NCI-H2081 (cell line): ENCODE results near the gene KDM2B.
A peak's percentile ranks its signal among the peaks of the same experiment; 100 is the strongest.

ENCODE experiments used
- DNase-seq, 2 experiments: peaks; one replicate each; lab custom pipeline; 2025; lab: John Stamatoyannopoulos, UW

KDM2B gene

DNA sequence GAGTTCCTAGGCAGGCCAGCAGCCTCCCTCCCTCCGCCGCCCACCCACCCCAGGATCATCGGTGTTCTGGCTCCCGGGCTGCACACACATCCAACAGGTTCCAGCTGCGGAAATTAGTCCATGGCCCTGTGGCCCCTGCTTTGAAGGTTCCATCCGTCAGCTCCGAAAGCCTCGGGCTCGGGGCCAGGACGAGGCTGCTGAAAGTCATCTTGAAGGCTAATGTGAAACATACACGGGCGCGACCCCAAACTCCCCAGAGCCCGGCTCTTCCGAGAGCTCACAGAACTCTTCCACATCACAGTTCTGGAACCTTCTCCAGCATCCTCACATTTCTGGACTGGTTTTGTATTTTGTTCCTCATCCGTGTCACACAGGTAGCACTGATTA is 19.8 kb downstream of the KDM2B start:
- DNase-seq: no peak

GRCh38 chr12:121560392-121561008 is 20.3 kb downstream of the KDM2B start:
- no peak for DNase-seq

DNA sequence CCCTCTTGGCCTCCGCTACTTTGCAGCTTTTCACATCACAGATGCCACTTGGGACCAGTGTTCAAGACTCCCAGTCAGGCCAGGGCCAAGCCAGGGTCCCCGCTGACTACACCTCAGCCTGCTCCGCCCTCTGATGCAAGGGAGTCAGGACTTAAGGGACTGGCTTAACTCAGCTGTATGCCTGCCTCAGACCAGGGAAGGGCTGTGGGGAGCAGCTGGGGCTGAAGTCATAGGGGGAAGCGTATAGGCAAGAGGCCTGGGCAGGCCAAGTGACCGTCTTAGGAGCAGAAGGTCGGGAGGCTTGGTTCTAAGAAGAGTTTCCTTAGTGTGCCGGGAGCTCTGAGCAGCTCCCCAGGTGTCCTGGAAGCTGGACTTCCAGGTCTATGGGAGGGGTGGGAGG is 21.9 kb downstream of the KDM2B start:
- no peak for DNase-seq

DNA sequence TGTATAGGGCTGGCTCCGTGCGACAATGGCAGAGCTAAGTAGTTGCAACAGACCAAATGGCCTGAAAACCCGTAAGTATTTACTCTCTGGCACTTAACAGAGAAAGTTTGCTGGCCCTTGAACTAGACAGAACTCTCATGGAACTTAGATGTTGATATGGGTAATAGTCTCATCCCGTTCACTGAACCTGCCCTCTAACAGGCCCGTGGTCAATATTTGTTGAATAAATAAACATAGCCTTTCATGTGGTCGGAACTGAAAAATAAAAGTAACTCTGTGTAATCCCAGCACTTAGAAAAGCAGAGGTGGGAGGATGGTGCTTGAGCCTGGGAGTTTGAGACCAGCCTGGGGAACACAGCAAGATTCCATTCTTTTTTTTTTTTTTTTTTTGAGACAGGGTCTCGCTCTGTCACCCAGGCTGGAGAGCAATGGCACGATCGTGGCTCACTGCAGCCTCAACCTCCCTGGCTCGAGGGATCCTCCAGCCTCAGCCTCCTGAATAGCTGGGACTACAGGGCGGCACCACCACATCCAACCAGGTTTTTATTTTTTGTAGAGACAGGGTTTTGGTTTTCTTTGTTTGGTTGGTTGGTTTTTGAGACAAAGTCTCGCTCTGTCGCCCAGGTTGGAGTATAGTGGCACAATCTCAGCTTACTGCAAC is 29.7 kb downstream of the KDM2B start:
- no peak for DNase-seq

GRCh38 chr12:121549075-121549474 is 31.7 kb downstream of the KDM2B start:
- no peak for DNase-seq

DNA sequence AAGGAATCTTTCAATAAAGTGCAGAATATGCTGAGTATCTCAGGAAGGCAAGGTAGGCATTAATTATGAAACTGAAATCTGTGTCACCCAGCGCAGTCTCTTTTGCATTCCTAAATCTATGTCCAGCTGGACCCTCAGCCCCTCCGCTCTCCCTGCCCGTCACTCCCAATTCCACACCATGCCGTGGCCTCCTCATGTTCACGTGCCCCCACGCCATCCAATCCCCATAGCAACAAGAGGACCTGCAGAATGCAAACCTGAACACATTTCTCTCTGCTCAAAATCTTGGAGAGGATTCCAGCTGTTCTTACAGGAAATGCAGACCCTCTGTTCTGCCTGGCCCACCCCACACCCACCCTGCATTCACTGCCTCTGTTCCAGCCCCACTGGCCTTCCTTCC is 35.3 kb downstream of the KDM2B start:
- no peak for DNase-seq

DNA sequence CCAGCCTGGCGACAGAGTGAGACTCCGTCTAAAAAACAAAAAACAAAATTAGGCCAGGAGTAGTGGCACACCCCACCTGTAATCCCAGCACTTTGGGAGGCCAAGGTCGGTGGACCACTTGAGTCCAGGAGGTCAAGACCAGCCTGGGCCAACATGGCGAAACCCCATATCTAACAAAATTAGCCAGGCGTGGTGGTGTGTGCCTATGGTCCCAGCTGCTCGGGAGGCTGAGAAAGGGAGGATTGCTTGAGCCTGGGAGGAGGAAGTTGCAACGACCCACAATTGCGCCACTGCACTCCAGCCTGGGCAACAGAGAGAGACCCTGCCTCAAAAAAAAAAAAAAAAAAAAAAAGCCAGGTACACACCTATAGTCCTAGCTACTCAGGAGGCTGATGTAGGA is 37.0 kb downstream of the KDM2B start:
- DNase-seq: no peak

GRCh38 chr12:121539908-121540307 is 40.9 kb downstream of the KDM2B start:
- DNase-seq: no peak

- no peak for DNase-seq
Measured at GRCh38 chr12:121538699-121539061, 42.1 kb downstream of the KDM2B start.

DNA sequence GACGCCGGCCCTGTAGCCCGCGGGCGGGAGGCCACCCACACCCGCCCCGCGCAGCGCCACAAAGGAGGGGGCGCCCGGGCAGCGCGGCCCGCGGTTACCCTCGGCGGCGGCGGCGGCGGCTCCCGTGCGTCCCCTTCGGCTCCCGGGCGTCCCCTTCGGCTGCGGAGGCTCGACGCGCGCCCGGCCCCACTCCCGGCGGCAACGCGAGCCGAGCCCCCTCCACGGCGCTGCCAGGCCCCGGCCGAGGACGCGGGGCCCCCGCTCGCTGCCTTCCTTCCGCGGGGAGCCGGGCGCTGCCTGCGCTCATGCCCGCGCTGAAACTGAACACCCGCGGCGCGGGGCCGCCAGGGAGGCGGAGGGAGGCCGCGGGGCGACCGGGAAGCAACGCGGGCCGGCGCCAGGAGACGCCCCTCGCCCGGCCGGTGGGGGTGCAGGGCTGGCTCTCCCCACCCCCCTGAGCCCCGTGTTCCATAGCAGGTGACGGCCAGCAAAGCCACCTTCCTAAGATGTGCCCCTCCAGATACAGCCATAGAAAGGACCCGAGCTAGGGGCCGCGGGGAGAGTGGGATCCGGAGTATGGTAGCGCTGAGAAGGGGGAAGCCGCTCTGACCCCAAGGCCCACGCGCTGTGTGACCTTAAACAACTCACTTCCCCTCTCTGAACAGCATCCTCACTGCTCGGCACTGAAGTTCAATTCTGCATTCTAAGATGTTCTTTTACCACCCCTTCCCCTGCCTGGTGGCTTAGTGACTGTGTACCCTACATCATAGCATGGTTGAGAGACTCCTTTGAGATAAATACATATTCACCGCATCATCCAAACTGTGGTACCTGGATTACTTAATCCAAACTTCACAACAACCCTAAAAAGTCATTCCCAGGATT is 42.8 kb downstream of the KDM2B start:
- DNase-seq: peak; percentile 5 to 44

DNA sequence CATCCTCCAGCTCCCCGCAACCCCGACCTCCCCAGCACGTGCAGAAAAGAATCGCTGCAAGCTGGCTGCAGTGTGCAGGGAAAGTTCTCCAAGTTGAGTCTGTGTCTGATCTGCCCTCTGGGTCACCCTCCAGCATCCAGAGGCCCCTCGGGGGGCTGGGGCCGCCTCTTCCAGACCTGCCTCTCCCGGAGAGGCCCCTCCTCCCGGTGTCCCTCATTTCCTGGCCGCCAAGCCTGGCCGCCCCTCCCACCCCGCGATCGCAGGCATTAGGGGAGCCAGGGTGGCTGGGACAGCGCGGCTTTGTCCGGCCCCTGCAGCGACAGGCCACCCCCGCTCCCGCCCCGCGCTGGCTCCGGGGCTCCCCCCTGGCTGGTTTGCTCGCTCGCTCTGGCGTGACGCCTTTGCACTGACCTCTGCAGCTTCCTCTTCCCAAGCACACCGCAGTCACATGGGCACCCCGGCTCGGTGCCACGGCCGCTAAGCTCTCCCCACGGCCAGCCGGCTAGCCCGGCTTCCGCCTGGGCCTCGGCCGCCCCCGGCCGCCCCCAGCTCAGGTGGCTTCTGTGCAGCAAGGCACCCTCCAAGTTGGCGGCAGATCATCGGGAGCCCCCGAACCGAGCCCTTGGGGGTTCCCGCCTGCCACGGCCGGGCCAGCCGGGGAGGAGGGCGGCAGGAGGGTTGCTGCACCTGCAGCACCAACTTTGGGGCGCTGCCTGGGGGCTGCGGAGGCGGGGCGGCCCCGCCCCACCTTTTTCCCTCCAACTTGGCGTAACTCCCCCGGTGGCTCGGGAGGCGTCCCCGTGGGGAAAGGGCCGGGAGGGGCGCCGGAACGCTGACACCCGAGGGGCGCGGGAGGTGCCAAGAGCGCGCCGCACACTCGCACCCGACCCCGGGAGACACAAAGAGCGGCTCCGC is 43.7 kb downstream of the KDM2B start:
- DNase-seq: peak; percentile 44 to 83

DNA sequence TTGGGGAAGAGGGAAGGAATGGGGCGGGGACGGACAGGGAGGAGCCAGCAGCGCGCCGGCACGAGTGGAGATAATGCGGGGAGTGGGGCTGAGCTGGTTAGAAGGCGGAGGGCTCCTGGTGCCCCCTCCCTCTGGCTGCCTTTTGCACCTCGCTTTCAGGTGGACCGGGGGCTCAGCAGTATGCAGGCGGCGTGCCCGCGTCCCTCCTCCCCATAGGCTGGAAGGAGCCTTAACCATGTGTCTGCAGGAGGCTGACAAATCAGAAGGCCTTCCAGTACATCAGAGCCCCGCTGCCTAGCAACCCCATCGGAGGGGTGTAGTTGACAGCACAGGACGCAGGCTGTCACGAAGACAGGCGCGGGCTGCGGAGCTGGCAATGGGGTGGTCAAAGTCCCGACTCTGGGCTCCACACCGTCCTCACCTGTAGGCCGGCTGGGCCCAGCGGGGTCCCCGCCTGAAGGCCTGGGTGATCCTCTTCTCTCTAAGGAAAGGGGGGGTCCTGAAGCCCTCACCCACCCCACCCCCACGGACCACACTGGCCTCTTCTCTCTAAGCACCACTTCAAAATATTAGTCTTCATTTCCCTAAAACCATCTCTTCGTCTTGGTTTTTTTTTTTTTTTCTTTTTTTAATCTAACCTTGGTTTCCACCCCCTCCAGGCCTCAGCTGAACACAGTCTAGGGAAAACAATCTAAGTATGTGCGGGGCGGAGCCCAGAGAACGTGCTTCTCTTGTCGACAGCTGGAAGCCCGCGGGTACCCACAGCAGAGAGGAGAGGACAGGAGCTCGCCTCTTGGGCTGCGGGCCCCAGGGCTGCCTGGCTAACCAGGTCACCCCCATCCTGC is 44.5 kb downstream of the KDM2B start:
- peak; percentile 40 to 74 for DNase-seq

- no peak for DNase-seq
Measured at GRCh38 chr12:121535150-121536053, 45.4 kb downstream of the KDM2B start.

DNA sequence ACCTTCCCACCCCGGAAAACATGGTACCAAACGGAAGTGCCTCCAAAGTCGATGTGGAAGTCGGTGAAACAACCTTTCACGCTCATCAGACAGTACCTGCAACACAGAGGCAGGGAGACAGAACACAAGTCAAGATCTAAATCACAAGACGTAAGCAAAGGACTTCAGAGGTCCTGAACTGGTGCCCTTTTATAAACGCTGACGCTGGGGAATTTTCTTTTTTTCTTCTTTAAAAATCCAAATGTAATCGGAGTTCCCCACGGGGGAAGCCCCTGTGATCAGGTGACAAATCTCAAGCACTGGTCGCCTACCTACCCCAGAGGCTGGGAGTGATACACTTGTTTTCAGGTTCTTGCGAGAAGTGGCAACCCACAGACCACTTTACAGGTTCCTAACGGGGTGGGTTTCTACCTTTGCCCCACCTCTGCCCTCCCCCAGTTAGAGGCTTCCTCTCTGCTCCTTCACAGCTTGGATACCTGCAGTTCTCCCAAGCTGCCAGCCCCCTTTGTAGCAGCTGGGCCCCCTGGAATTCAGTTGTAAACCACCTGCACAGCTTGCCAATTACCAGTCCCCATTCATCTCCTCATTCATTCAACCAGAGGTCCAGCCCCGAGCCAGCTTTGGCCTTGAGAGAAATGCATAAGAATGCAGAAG is 46.2 kb downstream of the KDM2B start:
- no peak for DNase-seq

GRCh38 chr12:121533394-121534090 is 47.3 kb downstream of the KDM2B start:
- no peak for DNase-seq

DNA sequence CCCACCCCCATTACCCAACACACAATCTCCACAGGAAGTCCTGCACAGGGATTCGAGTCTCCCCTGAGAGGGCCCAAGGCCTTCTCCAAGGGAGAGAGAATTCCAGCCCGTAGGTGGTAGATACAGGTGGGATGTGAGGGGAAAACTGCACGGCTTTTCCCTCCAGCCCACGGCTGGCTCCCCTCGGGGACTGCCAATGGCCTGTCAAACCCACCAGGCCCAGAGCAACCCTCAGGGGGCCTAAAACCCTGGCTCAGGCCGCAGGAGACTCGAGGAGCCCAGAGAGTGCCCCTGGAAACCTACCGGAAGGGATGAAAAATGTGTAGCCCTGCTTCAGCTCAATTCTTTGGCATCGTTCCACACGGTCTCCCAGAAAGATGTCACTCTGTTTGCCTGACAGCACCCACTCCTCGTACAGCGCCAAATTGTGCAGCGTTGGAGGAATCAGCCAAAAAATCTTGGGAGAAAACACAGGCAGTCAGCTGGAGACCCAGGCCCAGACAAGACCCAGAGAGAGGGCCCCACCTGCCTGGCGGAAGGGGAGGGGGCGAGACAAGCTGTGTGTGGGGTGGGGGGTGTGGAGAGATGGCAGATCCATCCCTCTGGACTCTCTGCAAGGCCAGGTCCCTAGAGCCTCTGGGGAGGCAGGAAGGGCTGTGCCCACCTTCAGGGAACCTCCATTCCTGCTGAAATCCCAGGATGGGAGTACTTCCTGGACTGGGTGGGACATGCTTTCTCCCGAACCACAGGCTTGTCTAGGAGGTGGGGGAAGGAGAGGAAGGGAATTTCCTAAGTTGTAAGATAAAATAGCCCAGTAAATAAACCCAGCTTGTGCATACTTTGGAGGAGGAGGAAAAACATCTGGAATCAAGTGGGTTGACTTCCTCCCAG is 48.1 kb downstream of the KDM2B start:
- DNase-seq: no peak

DNA sequence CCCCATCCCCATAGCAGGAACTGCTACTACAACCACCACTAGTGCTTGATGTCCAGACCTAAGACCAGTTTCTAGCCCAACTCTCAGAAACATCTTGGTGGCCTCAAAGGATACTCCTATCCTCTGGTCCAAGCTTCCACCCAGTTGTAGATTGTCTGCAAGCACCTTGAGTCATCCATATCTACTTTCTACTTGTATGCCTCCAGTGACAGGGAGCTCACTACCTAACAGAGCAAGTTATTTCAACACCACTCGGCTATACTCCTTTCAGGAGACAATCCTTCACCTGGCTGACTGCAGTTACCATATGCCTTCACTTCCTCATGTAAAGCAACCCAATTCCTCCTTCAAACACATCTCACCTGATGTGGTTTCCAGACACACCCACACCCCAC is 49.5 kb downstream of the KDM2B start:
- DNase-seq: no peak
